Gastroesophageal sphincter (tissue), 3 donors: ENCODE measurements around the gene HEXA.

Experiments
- EP300 ChIP-seq: sonication (generic); formaldehyde crosslinking; IDR thresholded peaks from one replicate; pipeline ENCODE4 v1.6.1; 2017; ENCODE audit warnings: antibody characterized with exemption, mild to moderate bottlenecking
- POLR2A ChIP-seq, 2 donors: fragments of 450-650 bp; IDR thresholded peaks; one replicate each; pipeline ENCODE4 v1.6.1; 2017; ENCODE audit warnings: antibody characterized with exemption in 2 of 2, mild to moderate bottlenecking in 2 of 2, moderate library complexity in 1 of 2
- TF ChIP-seq, protein P1 (sequence below), 4 experiments: fragments of 200-600 bp in 2 of 4; fragments of 450-650 bp in 2 of 4; sonication (generic) in 1 of 4; IDR thresholded peaks; one replicate each; pipeline ENCODE4 v1.5.1; 2017 to 2019; ENCODE audit warnings: antibody characterized with exemption in 4 of 4, mild to moderate bottlenecking in 2 of 4, moderate library complexity in 2 of 4

DNA sequence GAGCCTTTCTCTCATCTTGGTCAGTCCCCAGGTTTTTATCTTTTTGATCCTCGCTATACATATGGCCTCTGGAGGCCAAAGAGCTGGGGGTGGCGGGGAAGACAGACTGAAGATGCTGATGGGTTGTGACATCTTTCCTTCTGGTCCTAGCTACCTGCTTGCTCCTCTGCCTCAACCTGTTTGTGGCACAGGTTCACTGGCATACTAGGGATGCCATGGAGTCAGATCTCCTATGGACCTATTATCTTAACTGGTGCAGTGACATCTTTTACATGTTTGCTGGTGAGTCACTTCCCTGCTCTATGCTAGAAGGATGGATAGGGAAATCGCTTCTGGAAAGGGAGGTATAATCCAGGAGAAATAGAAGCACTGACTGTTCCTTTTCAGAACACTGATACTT is 31.1 kb upstream of the HEXA start:
- no peak for TF ChIP-seq POLR2A (IDR thresholded peaks at IDR 0.05)
- TF ChIP-seq EP300, result no peak
- TF ChIP-seq, protein P1, sequence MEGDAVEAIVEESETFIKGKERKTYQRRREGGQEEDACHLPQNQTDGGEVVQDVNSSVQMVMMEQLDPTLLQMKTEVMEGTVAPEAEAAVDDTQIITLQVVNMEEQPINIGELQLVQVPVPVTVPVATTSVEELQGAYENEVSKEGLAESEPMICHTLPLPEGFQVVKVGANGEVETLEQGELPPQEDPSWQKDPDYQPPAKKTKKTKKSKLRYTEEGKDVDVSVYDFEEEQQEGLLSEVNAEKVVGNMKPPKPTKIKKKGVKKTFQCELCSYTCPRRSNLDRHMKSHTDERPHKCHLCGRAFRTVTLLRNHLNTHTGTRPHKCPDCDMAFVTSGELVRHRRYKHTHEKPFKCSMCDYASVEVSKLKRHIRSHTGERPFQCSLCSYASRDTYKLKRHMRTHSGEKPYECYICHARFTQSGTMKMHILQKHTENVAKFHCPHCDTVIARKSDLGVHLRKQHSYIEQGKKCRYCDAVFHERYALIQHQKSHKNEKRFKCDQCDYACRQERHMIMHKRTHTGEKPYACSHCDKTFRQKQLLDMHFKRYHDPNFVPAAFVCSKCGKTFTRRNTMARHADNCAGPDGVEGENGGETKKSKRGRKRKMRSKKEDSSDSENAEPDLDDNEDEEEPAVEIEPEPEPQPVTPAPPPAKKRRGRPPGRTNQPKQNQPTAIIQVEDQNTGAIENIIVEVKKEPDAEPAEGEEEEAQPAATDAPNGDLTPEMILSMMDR (IDR thresholded peaks at IDR 0.05), result no peak
